GM12892 (cell line): ENCODE data around the gene FEM1B.

Experiments
- DNase-seq: peaks from one replicate; pipeline ENCODE4 v3.0.0; 2011; ENCODE audit not compliant: insufficient read length
- FAIRE-seq: peaks from 2 replicates; lab custom pipeline; 2011; peaks lifted over from hg19 to GRCh38; lab: Jason Lieb, UNC
- POLR2A ChIP-seq: IDR thresholded peaks from 2 replicates; pipeline ENCODE4 v1.6.1; 2011; ENCODE audit warnings: low read depth, low read length, control low read depth
- POLR2AphosphoS5 ChIP-seq: IDR thresholded peaks from 2 replicates; pipeline ENCODE4 v1.6.1; 2011; ENCODE audit warnings: low read depth, low read length, control low read depth
- TAF1 ChIP-seq: IDR thresholded peaks from 2 replicates; pipeline ENCODE4 v1.6.1; 2011; ENCODE audit warnings: low read depth, mild to moderate bottlenecking, control low read depth, low read length, borderline replicate concordance

Gene FEM1B

GRCh38 chr15:68292157-68292781 is 14.7 kb downstream of the FEM1B start:
- no peak for FAIRE-seq
- TF ChIP-seq POLR2AphosphoS5 (no peak), TAF1 (no peak), POLR2A (no peak)

GRCh38 chr15:68292967-68293366 is 15.4 kb downstream of the FEM1B start:
- TF ChIP-seq TAF1 (no peak), POLR2AphosphoS5 (no peak), POLR2A (no peak)
- FAIRE-seq: no peak
- DNase-seq: no peak

More at GRCh38 chr15:68292157-68292781, 14.7 kb downstream of the FEM1B start:
- no peak for DNase-seq

- TF ChIP-seq POLR2A (no peak), POLR2AphosphoS5 (no peak), TAF1 (no peak)
- FAIRE-seq (no peak), DNase-seq (no peak)
Measured at GRCh38 chr15:68295014-68295805, 17.7 kb downstream of the FEM1B start.

GRCh38 chr15:68298336-68298735 is 20.8 kb downstream of the FEM1B start:
- TF ChIP-seq POLR2A (no peak), POLR2AphosphoS5 (no peak), TAF1 (no peak)
- DNase-seq (no peak), FAIRE-seq (no peak)

- no peak for TF ChIP-seq POLR2AphosphoS5
- TF ChIP-seq POLR2A: no peak
- TF ChIP-seq TAF1: no peak
- DNase-seq: no peak
- FAIRE-seq: peak; percentile 93
Measured at GRCh38 chr15:68298882-68299381, 21.4 kb downstream of the FEM1B start.

- no peak for TF ChIP-seq TAF1
- no peak for TF ChIP-seq POLR2AphosphoS5
- no peak for TF ChIP-seq POLR2A
- no peak for FAIRE-seq
- DNase-seq: no peak
Measured at GRCh38 chr15:68299436-68299835, 21.9 kb downstream of the FEM1B start.

- TF ChIP-seq POLR2AphosphoS5: no peak
- no peak for TF ChIP-seq TAF1
- TF ChIP-seq POLR2A: no peak
- no peak for DNase-seq
- no peak for FAIRE-seq
Measured at GRCh38 chr15:68300115-68300940, 22.8 kb downstream of the FEM1B start.

GRCh38 chr15:68301301-68301700 is 23.8 kb downstream of the FEM1B start:
- FAIRE-seq: no peak
- no peak for TF ChIP-seq POLR2A
- TF ChIP-seq POLR2AphosphoS5: no peak
- TF ChIP-seq TAF1: no peak
- no peak for DNase-seq

GRCh38 chr15:68302729-68303128 is 25.2 kb downstream of the FEM1B start:
- no peak for FAIRE-seq
- no peak for TF ChIP-seq POLR2A
- no peak for TF ChIP-seq TAF1
- TF ChIP-seq POLR2AphosphoS5: no peak
- no peak for DNase-seq

GRCh38 chr15:68303134-68303533 is 25.6 kb downstream of the FEM1B start:
- TF ChIP-seq POLR2AphosphoS5 (no peak), POLR2A (no peak), TAF1 (no peak)
- DNase-seq (no peak), FAIRE-seq (no peak)
